H9 (cell line): Measurements from ENCODE around the gene KIF21A. TPM values are rescaled to one million over a fixed set of nuclear protein-coding genes. Genes with fewer than 3 reads are reported as not detected.

Source experiments
- DNase-seq: peaks from one replicate; pipeline ENCODE4 v3.0.0-alpha.2; 2017
- H2AFZ ChIP-seq: one replicate; pipeline ENCODE4 v1.6.1; 2013; ENCODE audit warnings: mild to moderate bottlenecking, low read length, control low read depth, moderate library complexity
- H2AK5ac ChIP-seq: 2 replicates; pipeline ENCODE4 v1.6.1; 2013; ENCODE audit warnings: low read length, control low read depth, mixed read lengths; ENCODE audit not compliant: insufficient read length
- H2BK120ac ChIP-seq: one replicate; pipeline ENCODE4 v1.6.1; 2013; ENCODE audit warnings: low read depth, mild to moderate bottlenecking, low read length, control low read depth, inconsistent platforms; ENCODE audit not compliant: poor library complexity, severe bottlenecking
- H2BK12ac ChIP-seq: 2 replicates; pipeline ENCODE4 v1.6.1; 2013; ENCODE audit warnings: low read length, control low read depth, mixed read lengths, low read depth; ENCODE audit not compliant: insufficient read length
- H2BK15ac ChIP-seq: 2 replicates; pipeline ENCODE4 v1.6.1; 2013; ENCODE audit warnings: low read depth, low read length, control low read depth
- H2BK20ac ChIP-seq: one replicate; pipeline ENCODE4 v1.6.1; 2013; ENCODE audit warnings: low read depth, mild to moderate bottlenecking, low read length, control low read depth, inconsistent platforms; ENCODE audit not compliant: poor library complexity, severe bottlenecking
- H2BK5ac ChIP-seq: 2 replicates; pipeline ENCODE4 v1.6.1; 2013; ENCODE audit warnings: low read length, control low read depth, mixed read lengths; ENCODE audit not compliant: insufficient read length
- H3K14ac ChIP-seq: 2 replicates; pipeline ENCODE4 v1.6.1; 2013; ENCODE audit warnings: low read length, control low read depth; ENCODE audit not compliant: insufficient read depth
- H3K18ac ChIP-seq: 2 replicates; pipeline ENCODE4 v1.6.1; 2013; ENCODE audit warnings: low read depth, mild to moderate bottlenecking, mixed read lengths, low read length, control low read depth; ENCODE audit not compliant: insufficient read length
- H3K23ac ChIP-seq: 2 replicates; pipeline ENCODE4 v1.6.1; 2013; ENCODE audit warnings: low read length, control low read depth, mixed read lengths, low read depth; ENCODE audit not compliant: insufficient read length
- H3K23me2 ChIP-seq: 2 replicates; pipeline ENCODE4 v1.6.1; 2013; ENCODE audit warnings: low read depth, mild to moderate bottlenecking, mixed read lengths, low read length, control low read depth; ENCODE audit not compliant: insufficient read length, poor library complexity, severe bottlenecking
- H3K27ac ChIP-seq: 2 replicates; pipeline ENCODE4 v1.5.1; 2013; ENCODE audit warnings: low read length, control low read depth, mixed read lengths, low read depth; ENCODE audit not compliant: insufficient read length
- H3K27me3 ChIP-seq: 2 replicates; pipeline ENCODE4 v1.6.1; 2013; ENCODE audit warnings: low read length, control low read depth, inconsistent platforms; ENCODE audit not compliant: insufficient read depth
- H3K4ac ChIP-seq: 2 replicates; pipeline ENCODE4 v1.6.1; 2013; ENCODE audit warnings: low read depth, mild to moderate bottlenecking, control low read depth, inconsistent platforms, low read length, moderate library complexity
- H3K4me1 ChIP-seq: 2 replicates; pipeline ENCODE4 v1.6.1; 2013; ENCODE audit warnings: low read length, control low read depth, inconsistent platforms; ENCODE audit not compliant: insufficient read depth
- H3K4me2 ChIP-seq: 2 replicates; pipeline ENCODE4 v1.6.1; 2013; ENCODE audit warnings: low read length, control low read depth, mixed read lengths; ENCODE audit not compliant: insufficient read length, insufficient read depth
- H3K56ac ChIP-seq: 2 replicates; pipeline ENCODE4 v1.6.1; 2013; ENCODE audit warnings: low read depth, mild to moderate bottlenecking, mixed read lengths, low read length, control low read depth; ENCODE audit not compliant: insufficient read length
- H3K79me1 ChIP-seq: 2 replicates; pipeline ENCODE4 v1.6.1; 2013; ENCODE audit warnings: low read depth, mild to moderate bottlenecking, moderate library complexity, low read length, control low read depth, inconsistent platforms; ENCODE audit not compliant: insufficient read depth, poor library complexity, severe bottlenecking
- H3K79me2 ChIP-seq: 2 replicates; pipeline ENCODE4 v1.6.1; 2013; ENCODE audit warnings: low read length, control low read depth, inconsistent platforms; ENCODE audit not compliant: insufficient read depth
- H3K9ac ChIP-seq: 2 replicates; pipeline ENCODE4 v1.6.1; 2013; ENCODE audit warnings: low read length, control low read depth, mixed read lengths; ENCODE audit not compliant: insufficient read length; ENCODE audit errors: extremely low read depth
- H3K9me3 ChIP-seq: one replicate; pipeline ENCODE4 v1.6.1; 2013; ENCODE audit warnings: low read depth, low read length, inconsistent platforms; ENCODE audit not compliant: control insufficient read depth
- H3T11ph ChIP-seq: one replicate; pipeline ENCODE4 v1.6.1; 2013; ENCODE audit warnings: mild to moderate bottlenecking, low read length, control low read depth, inconsistent platforms
- H4K20me1 ChIP-seq: one replicate; pipeline ENCODE4 v1.6.1; 2013; ENCODE audit not compliant: control insufficient read depth, insufficient read length, insufficient read depth
- H4K5ac ChIP-seq: 2 replicates; pipeline ENCODE4 v1.6.1; 2013; ENCODE audit warnings: low read depth, mild to moderate bottlenecking, mixed read lengths, low read length, control low read depth; ENCODE audit not compliant: insufficient read length
- H4K8ac ChIP-seq: replicated peaks from 2 replicates; pipeline ENCODE4 v1.6.1; 2013; ENCODE audit warnings: low read length, control low read depth, mixed read lengths, low read depth; ENCODE audit not compliant: insufficient read length
- H4K91ac ChIP-seq: 2 replicates; pipeline ENCODE4 v1.6.1; 2013; ENCODE audit warnings: low read depth, mild to moderate bottlenecking, moderate library complexity, mixed read lengths, low read length, control low read depth; ENCODE audit not compliant: insufficient read length
- H3K27ac Mint-ChIP-seq, 3 experiments: 2 replicates in 2 of 3; 3 replicates in 1 of 3; pipeline ENCODE4 v1.8.0; 2020 to 2021; ENCODE audit warnings: mixed read lengths in 3 of 3, mild to moderate bottlenecking in 1 of 3, moderate library complexity in 1 of 3
- H3K27me3 Mint-ChIP-seq: 2 replicates; pipeline ENCODE4 v1.8.0; 2021; ENCODE audit warnings: low read depth, mild to moderate bottlenecking, moderate library complexity, mixed read lengths
- H3K36me3 Mint-ChIP-seq, 3 experiments: 2 replicates in 2 of 3; 3 replicates in 1 of 3; pipeline ENCODE4 v1.8.0; 2020 to 2021; ENCODE audit warnings: low read depth in 3 of 3, mixed read lengths in 3 of 3; ENCODE audit not compliant: insufficient read depth in 1 of 3
- H3K4me1 Mint-ChIP-seq, 2 experiments: 2 replicates each; pipeline ENCODE4 v1.8.0; 2020; ENCODE audit warnings: mixed read lengths in 2 of 2
- H3K4me3 Mint-ChIP-seq, 2 experiments: 2 replicates in 1 of 2; 3 replicates in 1 of 2; pipeline ENCODE4 v1.8.0; 2020 to 2021; ENCODE audit warnings: mild to moderate bottlenecking in 2 of 2, mixed read lengths in 2 of 2, moderate library complexity in 1 of 2
- H3K9me3 Mint-ChIP-seq, 2 experiments: 2 replicates in 1 of 2; 3 replicates in 1 of 2; pipeline ENCODE4 v1.8.0; 2020; ENCODE audit warnings: mild to moderate bottlenecking in 2 of 2, mixed read lengths in 2 of 2, moderate library complexity in 1 of 2
- WGBS: extraction: QIAGEN DNeasy Blood & Tissue Kit; methylation state at CpG from one replicate; pipeline ENCODE4 v1.1.7; 2013; ENCODE audit warnings: missing lambda C conversion rate, low lambda C conversion rate, mixed read lengths; ENCODE audit not compliant: insufficient read length; ENCODE audit errors: extremely low coverage; 5-methylcytosine and 5-hydroxymethylcytosine counted together
- total RNA-seq: library from RNA; stranded (reverse); gene quantifications from 2 replicates; pipeline ENCODE4 v1.2.1, GENCODE V29; 2021
- TF ChIP-seq, protein P1 (sequence below): fragments of 200-600 bp; sonication (generic); conservative IDR thresholded peaks from 3 replicates; pipeline ENCODE4 v1.8.0; 2021; ENCODE audit warnings: antibody characterized with exemption, mild to moderate bottlenecking

KIF21A gene
- total RNA-seq, 1 experiment from 2014 or later = 17.2 TPM

DNA sequence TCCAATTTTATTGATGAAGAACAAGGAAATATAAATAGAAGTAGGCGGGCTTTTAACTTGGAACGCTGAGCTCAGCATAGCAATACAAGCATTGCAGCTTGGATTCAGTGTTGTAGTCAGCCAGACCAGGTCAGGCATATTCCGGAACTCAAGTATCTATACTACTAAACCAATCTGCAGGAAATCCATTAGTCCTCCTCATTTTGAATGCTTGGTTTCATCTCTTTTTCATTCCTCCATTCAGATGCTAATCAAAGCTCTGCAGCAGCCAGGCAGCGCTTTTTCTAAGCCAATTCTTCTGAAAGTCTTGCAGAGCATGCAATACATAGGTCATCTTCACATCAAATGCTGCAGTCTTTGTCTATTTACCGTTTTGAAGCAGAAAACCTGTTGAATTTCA, 49.0 kb downstream of the KIF21A start:
- Histone ChIP-seq H3K4me1 (peaks cover 19% of the 10 kb centered on the region; the same call in 1 of the 2 replicates), H4K8ac (no peak overlapping the region), H3K4ac (no peak overlapping the region), H2BK20ac (no peak overlapping the region), H3K18ac (no peak overlapping the region), H2BK12ac (no peak overlapping the region), H3K27me3 (no peaks in the 10 kb centered on the region), H3K9ac (no peak overlapping the region), H3K23ac (no peak overlapping the region), H3K23me2 (no peaks in the 10 kb centered on the region), H3K14ac (no peak overlapping the region), H4K5ac (no peak overlapping the region), H4K91ac (no peak overlapping the region), H2AFZ (no peak overlapping the region), H3K79me1 (no peaks in the 10 kb centered on the region), H3K4me2 (peak overlapping the region; percentile 66), H3K79me2 (peaks cover 3% of the 10 kb centered on the region; the same call in 1 of the 2 replicates), H2BK15ac (no peak overlapping the region), H3K9me3 (no peaks in the 10 kb centered on the region), H3T11ph (no peak overlapping the region), H2AK5ac (no peak overlapping the region), H3K27ac (peak overlapping the region; percentile 74), H2BK120ac (no peak overlapping the region), H2BK5ac (no peak overlapping the region), H3K56ac (no peak overlapping the region), H4K20me1 (no peaks in the 10 kb centered on the region)
- no CpG with 5 or more reads among the region's 5 CpGs for WGBS
- H3K4me1 Mint-ChIP-seq = peaks cover 47 to 48% of the 10 kb centered on the region in 2 experiments
- peaks cover 0 to 4% (median 2%) of the 10 kb centered on the region in 3 experiments; a peak in 3 of 7 replicates for H3K36me3 Mint-ChIP-seq
- peak; percentile 61 for DNase-seq
- H3K4me3 Mint-ChIP-seq = 0 out of 5 replicates have a peak overlapping the region, but pooled peaks of 1 of the 2 experiments have one; percentile 41
- H3K9me3 Mint-ChIP-seq = no peaks in the 10 kb centered on the region
- H3K27me3 Mint-ChIP-seq = no peaks in the 10 kb centered on the region
- H3K27ac Mint-ChIP-seq = peak overlapping the region; percentile 51 to 97 (median 59); a peak in 4 of 7 replicates
- TF ChIP-seq, protein P1, sequence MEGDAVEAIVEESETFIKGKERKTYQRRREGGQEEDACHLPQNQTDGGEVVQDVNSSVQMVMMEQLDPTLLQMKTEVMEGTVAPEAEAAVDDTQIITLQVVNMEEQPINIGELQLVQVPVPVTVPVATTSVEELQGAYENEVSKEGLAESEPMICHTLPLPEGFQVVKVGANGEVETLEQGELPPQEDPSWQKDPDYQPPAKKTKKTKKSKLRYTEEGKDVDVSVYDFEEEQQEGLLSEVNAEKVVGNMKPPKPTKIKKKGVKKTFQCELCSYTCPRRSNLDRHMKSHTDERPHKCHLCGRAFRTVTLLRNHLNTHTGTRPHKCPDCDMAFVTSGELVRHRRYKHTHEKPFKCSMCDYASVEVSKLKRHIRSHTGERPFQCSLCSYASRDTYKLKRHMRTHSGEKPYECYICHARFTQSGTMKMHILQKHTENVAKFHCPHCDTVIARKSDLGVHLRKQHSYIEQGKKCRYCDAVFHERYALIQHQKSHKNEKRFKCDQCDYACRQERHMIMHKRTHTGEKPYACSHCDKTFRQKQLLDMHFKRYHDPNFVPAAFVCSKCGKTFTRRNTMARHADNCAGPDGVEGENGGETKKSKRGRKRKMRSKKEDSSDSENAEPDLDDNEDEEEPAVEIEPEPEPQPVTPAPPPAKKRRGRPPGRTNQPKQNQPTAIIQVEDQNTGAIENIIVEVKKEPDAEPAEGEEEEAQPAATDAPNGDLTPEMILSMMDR = no peak
